Hematopoietic multipotent progenitor cell treated with erythropoietin and hydrocortisone succinate and interleukin-3 and kit ligand, for 15 days (in vitro differentiated cells): ENCODE data around the gene HIVEP3.

ENCODE experiments used
- DNase-seq: peaks from one replicate; pipeline ENCODE4 v3.0.0-alpha.2; 2015; ENCODE audit warnings: low spot score

Gene HIVEP3

GRCh38 chr1:41682845-41683625, 235.7 kb downstream of the HIVEP3 start:
- DNase-seq: no peak

DNA sequence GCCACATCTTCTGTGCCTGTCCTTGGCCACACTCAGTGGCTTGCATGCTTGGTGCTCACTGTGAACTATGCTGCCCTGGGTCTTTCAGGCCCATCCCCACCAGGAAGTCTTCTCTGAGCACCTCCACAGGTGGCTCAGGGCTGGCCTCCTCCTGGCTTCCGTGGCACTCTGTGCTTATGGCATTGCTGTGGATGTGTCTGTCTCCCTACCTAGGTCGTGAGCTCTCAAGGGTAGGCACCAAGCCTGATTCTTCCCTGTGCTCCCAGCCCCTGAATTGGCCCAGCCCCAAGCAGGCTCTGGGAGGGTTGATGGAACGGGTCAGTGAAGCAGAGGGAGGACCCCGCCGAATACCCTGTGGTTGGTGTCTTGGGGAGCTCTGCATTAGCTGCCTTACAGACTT, 236.6 kb downstream of the HIVEP3 start:
- no peak for DNase-seq

DNA sequence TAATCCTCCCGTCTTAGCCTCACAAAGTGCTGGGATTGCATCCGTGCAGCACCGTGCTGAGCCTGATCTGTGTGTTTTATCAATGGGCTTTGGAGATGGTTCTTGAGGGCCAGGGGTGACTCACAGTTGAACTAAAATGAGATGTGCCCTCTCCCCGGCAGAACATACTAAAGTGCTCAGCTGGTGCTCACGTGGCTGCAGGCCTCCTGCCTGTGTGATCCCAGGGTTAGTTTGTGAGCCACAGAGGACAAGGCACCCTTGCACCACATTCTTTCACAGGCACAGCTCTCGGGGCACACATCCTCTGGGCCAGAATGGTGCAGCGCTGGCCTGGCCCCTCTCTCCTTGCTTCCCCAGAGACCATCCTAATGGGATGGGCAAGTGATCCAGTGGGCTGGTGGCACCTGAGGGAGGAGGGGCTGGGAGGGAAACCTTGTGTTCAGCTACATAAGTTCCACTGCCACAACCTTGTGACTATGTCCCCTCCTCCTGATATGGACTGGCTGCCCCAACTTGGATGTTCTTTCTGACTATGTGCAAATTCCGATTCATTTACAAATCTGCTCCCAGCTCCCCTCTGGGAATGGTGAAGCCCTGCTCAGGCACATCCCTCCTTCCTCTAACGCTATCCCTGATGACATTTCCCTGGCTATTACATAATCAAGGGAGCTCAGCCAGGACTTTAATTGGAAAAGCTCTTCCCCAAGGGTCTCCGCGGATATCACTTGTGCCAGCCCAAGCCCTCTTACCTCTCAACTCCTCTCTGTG, 237.2 kb downstream of the HIVEP3 start:
- DNase-seq: no peak

GRCh38 chr1:41679994-41680393, 238.7 kb downstream of the HIVEP3 start:
- DNase-seq: no peak

GRCh38 chr1:41679531-41679930, 239.2 kb downstream of the HIVEP3 start:
- DNase-seq: no peak

GRCh38 chr1:41678111-41678878, 240.4 kb downstream of the HIVEP3 start:
- no peak for DNase-seq

GRCh38 chr1:41677620-41678019, 241.1 kb downstream of the HIVEP3 start:
- DNase-seq: no peak

GRCh38 chr1:41675401-41675800, 243.3 kb downstream of the HIVEP3 start:
- DNase-seq: no peak

DNA sequence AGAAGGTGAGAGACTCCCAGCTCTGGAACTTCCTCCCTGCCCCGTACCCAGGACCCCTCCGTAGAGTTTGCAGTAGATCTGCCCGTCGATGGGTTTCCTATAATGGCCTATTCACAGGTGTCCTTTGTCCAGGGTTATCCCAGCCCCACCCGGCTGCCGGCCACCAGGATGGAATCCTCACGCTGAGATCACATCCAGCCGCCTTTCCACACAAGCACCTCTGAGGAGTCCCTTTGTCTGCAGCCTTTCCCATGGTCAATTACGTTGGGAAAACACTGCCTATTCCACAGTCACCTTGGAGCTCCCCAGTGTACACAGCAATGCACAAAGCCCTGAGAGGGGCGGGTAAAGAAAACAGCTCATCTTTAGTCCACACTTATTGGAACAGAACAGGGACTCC, 244.2 kb downstream of the HIVEP3 start:
- DNase-seq: no peak

DNA sequence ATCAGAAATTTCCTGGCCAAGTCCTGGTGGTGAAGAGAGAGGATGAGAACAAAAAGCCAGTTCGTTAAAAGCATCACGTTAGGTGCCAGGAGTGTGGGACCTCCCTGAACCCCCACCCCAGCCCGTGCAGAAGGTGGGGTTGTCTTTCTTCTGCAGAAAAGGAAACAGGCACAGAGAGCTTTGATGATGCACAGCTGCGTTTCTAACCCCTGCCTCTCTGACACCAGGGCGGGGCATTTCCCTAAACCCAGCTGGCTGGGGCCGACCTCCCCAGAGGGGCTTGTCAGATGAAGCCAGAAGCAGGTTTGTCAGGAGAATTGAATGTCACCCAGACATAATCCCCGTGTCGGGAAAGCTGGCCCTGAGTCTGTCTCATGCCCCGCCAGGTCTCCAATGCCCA, 244.9 kb downstream of the HIVEP3 start:
- DNase-seq: no peak

DNA sequence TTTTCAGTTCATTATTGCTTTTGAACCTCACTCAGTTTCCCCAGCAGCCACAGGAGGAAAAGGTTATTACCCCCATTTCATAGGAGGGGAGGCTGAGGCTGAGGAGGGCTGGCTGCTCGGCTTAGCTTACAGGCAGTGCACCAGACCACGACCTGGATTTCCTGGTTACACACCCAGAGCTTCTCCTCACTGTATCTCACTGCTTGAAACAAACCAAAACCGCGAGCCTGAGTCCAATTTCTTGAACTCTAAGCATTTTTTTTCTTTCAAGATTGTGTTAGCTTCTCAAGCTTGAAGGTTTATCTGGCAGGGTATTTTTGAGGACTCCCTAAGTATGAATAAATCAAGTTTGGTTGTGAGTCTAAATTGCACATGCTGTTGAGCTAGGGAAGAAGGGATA, 245.3 kb downstream of the HIVEP3 start:
- DNase-seq: no peak

DNA sequence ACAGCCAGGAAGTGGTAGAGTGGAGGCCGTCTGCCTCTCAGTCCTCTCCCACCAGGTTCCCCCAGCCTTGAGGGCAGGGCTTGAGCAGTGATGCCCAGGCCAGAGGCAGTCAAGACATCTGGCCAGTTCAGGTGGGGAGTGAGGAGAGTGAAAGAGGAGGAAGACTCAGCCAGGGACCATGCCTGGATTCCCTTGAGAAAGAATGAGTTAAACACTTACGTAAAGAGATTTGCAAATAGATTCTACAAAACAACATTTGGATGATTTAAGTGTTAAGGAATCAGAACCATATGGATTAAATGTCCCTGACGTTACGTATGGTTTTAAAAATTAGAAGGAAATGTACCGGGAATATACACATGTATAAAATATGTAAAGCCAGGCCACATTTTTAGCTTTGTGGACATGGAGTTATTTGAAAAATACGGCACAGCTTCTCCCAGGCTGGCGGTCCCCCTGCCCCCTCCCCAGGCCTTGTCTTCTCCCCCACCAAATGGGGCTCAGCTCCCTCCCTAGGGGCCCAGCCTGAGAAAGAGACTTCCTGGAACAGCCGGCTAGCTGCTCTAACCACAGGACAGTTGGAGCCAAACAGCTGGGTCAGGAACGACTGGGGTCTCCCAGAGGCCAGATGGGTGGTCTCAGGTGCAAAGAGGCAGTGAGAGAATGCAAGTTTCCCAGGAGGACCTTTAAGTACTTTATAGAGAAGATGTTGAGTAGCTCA, 245.9 kb downstream of the HIVEP3 start:
- DNase-seq: no peak

- DNase-seq: no peak
These were observed 246.5 kb downstream of the HIVEP3 start for GRCh38 chr1:41672173-41672572.

DNA sequence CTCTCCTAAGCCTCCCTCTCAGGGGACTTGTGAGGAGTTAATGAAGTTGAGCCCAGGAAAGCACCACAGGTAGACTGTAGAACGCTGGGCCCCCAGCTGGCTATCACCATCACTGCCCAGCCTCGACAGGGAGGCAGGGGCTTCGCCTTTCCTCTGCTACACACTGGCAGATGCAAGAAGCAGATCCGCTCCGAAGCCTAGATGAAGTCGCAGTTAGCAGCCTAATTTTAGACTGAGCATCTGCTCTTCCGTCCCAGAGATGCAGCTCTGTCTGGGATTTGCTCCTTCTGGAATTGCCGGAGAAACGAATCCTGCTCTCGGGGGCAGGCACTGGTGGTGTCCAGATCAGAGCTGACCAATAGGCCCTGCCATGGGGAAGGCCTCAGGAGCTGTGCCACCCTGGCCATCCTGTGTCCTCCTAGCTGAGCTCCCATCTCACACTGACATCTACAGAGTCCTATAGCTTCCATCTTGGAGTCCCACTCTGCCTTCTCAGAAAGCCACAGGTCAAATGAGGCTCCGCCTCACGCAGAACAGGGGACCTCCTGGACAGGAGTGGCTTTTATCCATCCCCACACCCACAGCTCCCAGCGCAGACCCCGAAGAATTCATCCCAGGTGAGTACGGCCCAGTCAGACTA, 247.5 kb downstream of the HIVEP3 start:
- DNase-seq: no peak

GRCh38 chr1:41670217-41670957, 248.3 kb downstream of the HIVEP3 start:
- no peak for DNase-seq

DNA sequence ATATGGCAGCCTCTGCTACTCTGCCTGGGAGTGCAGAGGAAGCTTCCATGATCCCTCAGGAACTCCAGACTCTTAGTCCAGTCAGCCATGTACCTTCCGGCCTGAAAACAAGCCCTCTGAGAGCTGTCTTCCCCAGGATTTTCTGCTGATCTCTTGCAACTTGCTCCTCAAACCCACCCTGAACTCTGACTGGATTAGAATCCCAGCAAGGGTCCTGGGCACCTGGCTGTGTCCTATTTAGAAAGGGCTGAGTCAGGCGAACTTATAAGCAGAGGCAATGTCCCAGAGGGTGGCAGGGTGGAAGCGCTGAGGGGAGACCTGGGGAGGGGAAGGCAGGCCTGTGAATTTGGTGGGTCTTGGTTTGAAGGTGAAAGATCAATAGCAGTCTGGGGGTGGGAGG, 249.8 kb downstream of the HIVEP3 start:
- DNase-seq: no peak

DNA sequence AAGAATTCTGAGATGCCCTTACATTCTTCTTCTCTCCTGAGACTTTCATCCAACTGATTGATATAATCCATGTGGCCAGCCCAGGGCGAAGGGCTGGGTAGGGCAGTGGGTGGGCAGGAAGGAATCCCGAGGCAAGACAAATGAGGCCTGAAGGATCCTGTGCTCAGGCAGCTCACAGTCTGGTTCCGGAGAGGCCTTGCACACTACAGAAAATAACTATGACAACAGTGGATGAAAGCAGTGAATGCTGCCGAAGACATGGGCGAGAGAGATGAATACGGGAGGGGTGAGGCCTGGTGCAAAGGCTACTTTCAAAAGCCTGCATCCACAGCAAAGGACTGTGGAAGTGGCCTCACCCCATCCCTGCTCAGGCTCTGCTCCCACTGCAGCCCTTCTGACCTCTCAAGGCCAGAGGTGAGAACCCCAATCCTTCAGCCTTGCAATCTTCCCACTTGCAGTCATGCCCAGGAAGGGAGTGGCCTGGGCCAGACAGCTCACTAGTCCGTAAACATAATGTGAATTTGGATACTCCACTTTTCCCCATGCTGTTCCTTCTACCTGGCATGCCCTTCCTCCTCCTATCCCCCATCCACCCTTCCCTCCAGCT, 250.6 kb downstream of the HIVEP3 start:
- no peak for DNase-seq

- DNase-seq: no peak
These were observed 251.6 kb downstream of the HIVEP3 start for GRCh38 chr1:41666981-41667631.

- no peak for DNase-seq
These were observed 252.5 kb downstream of the HIVEP3 start for GRCh38 chr1:41665962-41666917.
